Natural killer cell (primary cell): ENCODE results near the gene ISG15. TPM values are rescaled to one million over a fixed set of nuclear protein-coding genes. Genes with fewer than 3 reads are reported as not detected.
A peak's percentile ranks its signal among the peaks of the same experiment; 100 is the strongest.
"Not testable (repeated sequence)": the region's sequence is repeated elsewhere in the genome, so short reads cannot be mapped to it uniquely, and the experiment has no call there.

Experiments used
- ATAC-seq, 3 donors: fragments of 150-1000 bp in 2 of 3; fragments of 200-7000 bp in 1 of 3; cut with Tn5 transposase; 1 replicate in 1 of 3; 2 replicates in 2 of 3; pipeline ENCODE4 v1.10.0; 2021; ENCODE audit warnings: mild to moderate bottlenecking in 2 of 3, moderate library complexity in 2 of 3
- DNase-seq, 2 donors: peaks; one replicate each; pipeline versions ENCODE4 v3.0.0 to v3.0.0-alpha.2; 2013 to 2021; ENCODE audit warnings: mixed read lengths in 1 of 2
- H3K27ac ChIP-seq: one replicate; pipeline ENCODE4 v1.5.1; 2013; ENCODE audit warnings: mild to moderate bottlenecking, low read length
- H3K27me3 ChIP-seq: one replicate; pipeline ENCODE4 v1.6.1; 2013; ENCODE audit warnings: low read length; ENCODE audit not compliant: control insufficient read depth, insufficient read depth
- H3K36me3 ChIP-seq: one replicate; pipeline ENCODE4 v1.6.1; 2013; ENCODE audit warnings: low read length; ENCODE audit not compliant: control insufficient read depth, insufficient read depth
- H3K4me1 ChIP-seq: one replicate; pipeline ENCODE4 v1.6.1; 2013; ENCODE audit warnings: low read length; ENCODE audit not compliant: control insufficient read depth, insufficient read depth
- H3K4me3 ChIP-seq: one replicate; pipeline ENCODE4 v1.5.1; 2013; ENCODE audit warnings: low read length
- H3K9me3 ChIP-seq: one replicate; pipeline ENCODE4 v1.6.1; 2013; ENCODE audit warnings: low read length; ENCODE audit not compliant: control insufficient read depth, insufficient read depth
- H3K27ac Mint-ChIP-seq, 2 donors: one replicate each; pipeline ENCODE4 v1.8.0; 2022; ENCODE audit warnings: mild to moderate bottlenecking in 2 of 2, mixed read lengths in 2 of 2, moderate library complexity in 1 of 2
- H3K27me3 Mint-ChIP-seq, 2 donors: one replicate each; pipeline ENCODE4 v1.8.0; 2022; ENCODE audit warnings: low read depth in 2 of 2, mixed read lengths in 2 of 2
- H3K36me3 Mint-ChIP-seq: one replicate; pipeline ENCODE4 v1.8.0; 2022; ENCODE audit warnings: mixed read lengths
- H3K4me1 Mint-ChIP-seq, 2 donors: one replicate each; pipeline ENCODE4 v1.8.0; 2022; ENCODE audit warnings: mixed read lengths in 2 of 2
- H3K4me3 Mint-ChIP-seq: one replicate; pipeline ENCODE4 v1.8.0; 2022; ENCODE audit warnings: mild to moderate bottlenecking, moderate library complexity, mixed read lengths
- H3K9me3 Mint-ChIP-seq, 2 donors: one replicate each; pipeline ENCODE4 v1.8.0; 2022; ENCODE audit warnings: mixed read lengths in 2 of 2
- CTCF ChIP-seq: fragments of 200-600 bp; IDR thresholded peaks from one replicate; pipeline ENCODE4 v1.8.0; 2022; ENCODE audit warnings: antibody characterized with exemption
- WGBS: methylation state at CpG from one replicate; pipeline ENCODE4 v1.1.7; 2013; ENCODE audit warnings: missing lambda C conversion rate; ENCODE audit not compliant: insufficient coverage; 5-methylcytosine and 5-hydroxymethylcytosine counted together
- intact Hi-C: fragments of 100-400 bp; cut with micrococcal nuclease; formaldehyde crosslinking; loops from one replicate; pipeline ENCODE4 v1.14.2; 2022
- total RNA-seq, 4 donors: library from RNA; stranded (reverse); fragments of 120-200 nt in 1 of 4; gene quantifications; one replicate each; pipeline versions ENCODE4 v1.2.3 to v1.2.4, GENCODE V29; 2013 to 2022

Gene ISG15
- total RNA-seq, 3 donors from 2014 or later (not counting 1 experiment from before 2014, with no cell fraction given) = 17.0 to 56.9 (median 50.2) TPM

DNA sequence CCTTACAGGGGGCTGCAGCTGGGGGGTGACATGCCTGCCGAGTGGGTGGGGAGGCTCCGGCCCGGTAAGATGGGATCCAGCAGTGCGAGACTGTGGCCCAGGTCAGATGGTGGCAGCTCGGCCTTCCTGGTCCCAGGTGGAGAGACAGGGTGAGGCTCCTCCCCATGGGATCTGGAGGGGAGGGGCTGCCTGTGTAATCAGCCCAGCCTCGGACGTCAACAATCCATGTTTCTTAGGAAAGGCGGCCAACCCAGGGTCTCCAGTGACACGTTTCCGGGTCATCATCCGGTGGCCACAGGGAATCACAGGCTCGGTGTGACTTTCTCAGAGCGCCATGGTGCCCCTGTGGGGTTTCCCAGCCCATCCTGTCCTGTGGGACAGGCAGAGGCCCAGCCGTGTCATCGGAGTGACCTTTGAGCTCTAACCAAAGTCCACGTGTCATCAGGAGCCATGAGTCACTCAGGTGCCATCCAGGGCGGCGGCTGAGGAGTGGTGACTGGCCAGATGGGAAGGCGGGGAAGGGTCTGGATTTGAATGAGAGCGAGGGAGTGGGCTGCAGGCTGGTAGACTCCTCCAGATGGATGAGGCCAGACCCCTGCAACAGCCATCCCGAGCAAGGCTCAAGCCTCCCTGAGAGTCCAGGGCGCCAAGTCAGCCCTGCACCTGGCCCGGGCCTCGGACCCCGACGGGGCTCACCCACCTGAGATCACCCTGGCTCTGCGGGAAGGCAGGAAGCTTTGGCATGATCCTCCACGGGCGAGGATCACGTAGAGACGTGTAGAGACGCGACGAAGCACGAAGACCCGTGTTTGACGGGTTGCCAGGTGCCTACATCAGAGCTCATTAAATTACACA is 6.8 kb upstream of the ISG15 start:
- Mint-ChIP-seq H3K27ac (no peak overlapping the region), H3K9me3 (no peaks in the 10 kb centered on the region), H3K36me3 (no peaks in the 10 kb centered on the region), H3K27me3 (peaks cover 11 to 26% of the 10 kb centered on the region in 2 donors), H3K4me3 (no peak overlapping the region), H3K4me1 (peaks cover 16% of the 10 kb centered on the region in 2 donors)
- H3K27ac ChIP-seq = no peak overlapping the region
- DNase-seq = no peak
- no peak overlapping the region for H3K4me3 ChIP-seq
- intact Hi-C loops = no loop called here
- peaks cover 39% of the 10 kb centered on the region for H3K4me1 ChIP-seq
- no peaks in the 10 kb centered on the region for H3K36me3 ChIP-seq
- H3K9me3 ChIP-seq = no peaks in the 10 kb centered on the region
- WGBS = 93% methylated on average over 37 of the region's 37 CpGs
- ATAC-seq = no peak
- TF ChIP-seq CTCF = no peak
- H3K27me3 ChIP-seq = peaks cover 14% of the 10 kb centered on the region

- H3K27ac ChIP-seq, DNase-seq, H3K27ac Mint-ChIP-seq, H3K36me3 ChIP-seq, H3K9me3 ChIP-seq, H3K27me3 Mint-ChIP-seq, H3K9me3 Mint-ChIP-seq, H3K36me3 Mint-ChIP-seq, H3K4me3 Mint-ChIP-seq, intact Hi-C loops, H3K27me3 ChIP-seq, ATAC-seq, H3K4me3 ChIP-seq: not testable (repeated sequence)
- H3K4me1 Mint-ChIP-seq = peaks cover 22 to 26% of the 10 kb centered on the region in 2 donors
- WGBS = 90% methylated on average over 7 of the region's 8 CpGs
- peaks cover 50% of the 10 kb centered on the region for H3K4me1 ChIP-seq
These were observed 3.2 kb upstream of the ISG15 start for GRCh38 chr1:1010131-1010530.

GRCh38 chr1:1011396-1011949 is 1.8 kb upstream of the ISG15 start:
- H3K27ac ChIP-seq = no peak overlapping the region
- Mint-ChIP-seq H3K27ac (no peak overlapping the region), H3K4me1 (peaks cover 20 to 24% of the 10 kb centered on the region in 2 donors), H3K27me3 (no peaks in the 10 kb centered on the region), H3K4me3 (no peak overlapping the region), H3K36me3 (no peaks in the 10 kb centered on the region), H3K9me3 (no peaks in the 10 kb centered on the region)
- intact Hi-C loops = no loop called here
- H3K9me3 ChIP-seq = no peaks in the 10 kb centered on the region
- no peak for TF ChIP-seq CTCF
- ATAC-seq (no peak), DNase-seq (no peak)
- peaks cover 47% of the 10 kb centered on the region for H3K4me1 ChIP-seq
- no peak overlapping the region for H3K4me3 ChIP-seq
- WGBS = 67% methylated on average over 14 of the region's 14 CpGs
- H3K27me3 ChIP-seq = no peaks in the 10 kb centered on the region
- no peaks in the 10 kb centered on the region for H3K36me3 ChIP-seq

GRCh38 chr1:1012736-1013104 is 577 bp upstream of the ISG15 start:
- Histone ChIP-seq H3K27ac (peak overlapping the region; percentile 93), H3K4me1 (peaks cover 47% of the 10 kb centered on the region), H3K4me3 (peak overlapping the region; percentile 98)
- H3K9me3 ChIP-seq, H3K36me3 Mint-ChIP-seq, H3K9me3 Mint-ChIP-seq, H3K27me3 Mint-ChIP-seq, H3K36me3 ChIP-seq, intact Hi-C loops, H3K27me3 ChIP-seq, DNase-seq: not testable (repeated sequence)
- WGBS = 51% methylated on average over 8 of the region's 13 CpGs
- H3K4me1 Mint-ChIP-seq = peaks cover 24 to 25% of the 10 kb centered on the region in 2 donors
- peak in 2 of 3 donors; percentile 1 to 13 for ATAC-seq
- H3K4me3 Mint-ChIP-seq = peak overlapping the region; percentile 96
- peak overlapping the region; percentile 98 to 99 for H3K27ac Mint-ChIP-seq
